ENCODE data around the gene SLC51B.
"Not testable (repeated sequence)": the region's sequence is repeated elsewhere in the genome, so short reads cannot be mapped to it uniquely, and the experiment has no call there.

The SLC51B gene

GRCh38 chr15:65084500-65085206 is 39.5 kb downstream of the SLC51B start:
- no peak for DNase-seq (ENCODE audit: low read depth)

- no peak for DNase-seq (ENCODE audit: low read depth)
Observed at GRCh38 chr15:65085207-65085753, 40.1 kb downstream of the SLC51B start.

GRCh38 chr15:65085990-65086679 is 40.9 kb downstream of the SLC51B start:
- DNase-seq (ENCODE audit: low read depth): no peak

GRCh38 chr15:65086680-65087111 is 41.5 kb downstream of the SLC51B start:
- DNase-seq (ENCODE audit: low read depth): no peak

GRCh38 chr15:65087411-65087810 is 42.2 kb downstream of the SLC51B start:
- no peak for DNase-seq (ENCODE audit: low read depth)

GRCh38 chr15:65087873-65088642 is 42.9 kb downstream of the SLC51B start:
- DNase-seq (ENCODE audit: low read depth): no peak

GRCh38 chr15:65088643-65089021 is 43.4 kb downstream of the SLC51B start:
- no peak for DNase-seq (ENCODE audit: low read depth)

GRCh38 chr15:65089206-65089824 is 44.1 kb downstream of the SLC51B start:
- no peak for DNase-seq (ENCODE audit: low read depth)

GRCh38 chr15:65091946-65092770 is 47.0 kb downstream of the SLC51B start:
- no peak for DNase-seq (ENCODE audit: low read depth)

- DNase-seq (ENCODE audit: low read depth): no peak
Observed at GRCh38 chr15:65092911-65093792, 48.0 kb downstream of the SLC51B start.

GRCh38 chr15:65093793-65094170 is 48.6 kb downstream of the SLC51B start:
- not testable (repeated sequence) for DNase-seq (ENCODE audit: low read depth)

- no peak for DNase-seq (ENCODE audit: low read depth)
Observed at GRCh38 chr15:65094294-65094995, 49.3 kb downstream of the SLC51B start.

GRCh38 chr15:65095011-65095746 is 50.0 kb downstream of the SLC51B start:
- no peak for DNase-seq (ENCODE audit: low read depth)

GRCh38 chr15:65095747-65096104 is 50.5 kb downstream of the SLC51B start:
- DNase-seq (ENCODE audit: low read depth): no peak

- DNase-seq (ENCODE audit: low read depth): no peak
Observed at GRCh38 chr15:65096481-65097385, 51.5 kb downstream of the SLC51B start.

GRCh38 chr15:65097651-65098263 is 52.6 kb downstream of the SLC51B start:
- DNase-seq (ENCODE audit: low read depth): no peak

- DNase-seq (ENCODE audit: low read depth): no peak
Observed at GRCh38 chr15:65099336-65099735, 54.1 kb downstream of the SLC51B start.

All from non-pigmented ciliary epithelial cell (primary cell).